ENCODE measurements around the gene MYBBP1A.

MYBBP1A gene

GRCh38 chr17:4520894-4521600 is 34.1 kb downstream of the MYBBP1A start:
- DNase-seq (ENCODE audit: low read depth in 1 of 2, low spot score in 1 of 2): no peak

GRCh38 chr17:4520060-4520893 is 34.9 kb downstream of the MYBBP1A start:
- DNase-seq (ENCODE audit: low read depth in 1 of 2, low spot score in 1 of 2): no peak

GRCh38 chr17:4519361-4519788 is 35.8 kb downstream of the MYBBP1A start:
- DNase-seq (ENCODE audit: low read depth in 1 of 2, low spot score in 1 of 2): no peak

- DNase-seq (ENCODE audit: low read depth in 1 of 2, low spot score in 1 of 2): no peak
These were observed 36.3 kb downstream of the MYBBP1A start for GRCh38 chr17:4518901-4519300.

GRCh38 chr17:4516735-4517134 is 38.4 kb downstream of the MYBBP1A start:
- no peak for DNase-seq (ENCODE audit: low read depth in 1 of 2, low spot score in 1 of 2)

GRCh38 chr17:4515501-4515900 is 39.7 kb downstream of the MYBBP1A start:
- DNase-seq (ENCODE audit: low read depth in 1 of 2, low spot score in 1 of 2): no peak

- DNase-seq (ENCODE audit: low read depth in 1 of 2, low spot score in 1 of 2): no peak
These were observed 40.4 kb downstream of the MYBBP1A start for GRCh38 chr17:4514779-4515178.

- no peak for DNase-seq (ENCODE audit: low read depth in 1 of 2, low spot score in 1 of 2)
These were observed 41.0 kb downstream of the MYBBP1A start for GRCh38 chr17:4514206-4514605.

- no peak for DNase-seq (ENCODE audit: low read depth in 1 of 2, low spot score in 1 of 2)
These were observed 41.8 kb downstream of the MYBBP1A start for GRCh38 chr17:4513113-4514032.

- DNase-seq (ENCODE audit: low read depth in 1 of 2, low spot score in 1 of 2): no peak
These were observed 42.8 kb downstream of the MYBBP1A start for GRCh38 chr17:4512156-4513112.

- no peak for DNase-seq (ENCODE audit: low read depth in 1 of 2, low spot score in 1 of 2)
These were observed 43.8 kb downstream of the MYBBP1A start for GRCh38 chr17:4511199-4511932.

GRCh38 chr17:4510618-4510941 is 44.6 kb downstream of the MYBBP1A start:
- DNase-seq (ENCODE audit: low read depth in 1 of 2, low spot score in 1 of 2): no peak

GRCh38 chr17:4509923-4510617 is 45.1 kb downstream of the MYBBP1A start:
- no peak for DNase-seq (ENCODE audit: low read depth in 1 of 2, low spot score in 1 of 2)

GRCh38 chr17:4509401-4509800 is 45.8 kb downstream of the MYBBP1A start:
- DNase-seq (ENCODE audit: low read depth in 1 of 2, low spot score in 1 of 2): no peak

GRCh38 chr17:4508207-4508606 is 47.0 kb downstream of the MYBBP1A start:
- no peak for DNase-seq (ENCODE audit: low read depth in 1 of 2, low spot score in 1 of 2)

- DNase-seq (ENCODE audit: low read depth in 1 of 2, low spot score in 1 of 2): no peak
These were observed 47.6 kb downstream of the MYBBP1A start for GRCh38 chr17:4507361-4508111.

GRCh38 chr17:4506892-4507291 is 48.3 kb downstream of the MYBBP1A start:
- DNase-seq (ENCODE audit: low read depth in 1 of 2, low spot score in 1 of 2): no peak

- DNase-seq (ENCODE audit: low read depth in 1 of 2, low spot score in 1 of 2): no peak
These were observed 48.9 kb downstream of the MYBBP1A start for GRCh38 chr17:4506175-4506813.
